Endothelial cell of umbilical vein (primary cell): Measurements from ENCODE around the gene MTARC2. TPM values are rescaled to one million over a fixed set of nuclear protein-coding genes. Genes with fewer than 3 reads are reported as not detected.

ENCODE experiments used
- BruUV-seq: library from RNA; stranded (reverse); fragments of 400-500 nt; replicated peaks from 2 replicates; lab custom pipeline; 2021; lab: Mats Ljungman, UMichigan
- CTCF ChIA-PET: fragments of 300-600, 350-600 bp; sonication (Branson Sonifier 250); formaldehyde crosslinking; loops from one replicate; lab custom pipeline; 2021; ENCODE audit warnings: antibody characterized with exemption, inconsistent platforms; lab: Charles Lee
- POLR2A ChIA-PET: fragments of 300-600, 350-600 bp; sonication (Branson Sonifier 250); formaldehyde crosslinking; loops from one replicate; lab custom pipeline; 2021; ENCODE audit warnings: antibody characterized with exemption, inconsistent platforms; lab: Charles Lee
- DNase-seq: peaks from one replicate; pipeline ENCODE4 v3.0.0-alpha.2; 2011; ENCODE audit warnings: low read depth, low spot score
- FAIRE-seq: peaks from 2 replicates; lab custom pipeline; 2011; peaks lifted over from hg19 to GRCh38; lab: Jason Lieb, UNC
- H2AFZ ChIP-seq: 2 replicates; pipeline ENCODE4 v1.6.0; 2012; ENCODE audit warnings: low read depth, low read length, control low read depth, inconsistent platforms
- H3K27ac ChIP-seq: 2 replicates; pipeline ENCODE4 v1.5.1; 2011; ENCODE audit warnings: low read depth, mild to moderate bottlenecking, control low read depth, low read length, moderate library complexity; ENCODE audit not compliant: insufficient read depth
- H3K27me3 ChIP-seq, 2 experiments: 2 replicates each; pipeline versions ENCODE4 v1.6.0 to v1.6.1; 2011; ENCODE audit warnings: low read length in 2 of 2, mixed read lengths in 1 of 2; ENCODE audit not compliant: control insufficient read depth in 2 of 2, insufficient read depth in 2 of 2
- H3K36me3 ChIP-seq, 2 experiments: 2 replicates in 1 of 2; 3 replicates in 1 of 2; pipeline ENCODE4 v1.5.1; 2011; ENCODE audit warnings: low read length in 2 of 2, mild to moderate bottlenecking in 1 of 2, moderate library complexity in 1 of 2; ENCODE audit not compliant: control insufficient read depth in 2 of 2, insufficient read depth in 2 of 2; ENCODE audit errors: extremely low read depth in 1 of 2
- H3K4me1 ChIP-seq: 3 replicates; pipeline ENCODE4 v1.5.1; 2011; ENCODE audit warnings: mild to moderate bottlenecking, low read length; ENCODE audit not compliant: control insufficient read depth, insufficient read depth; ENCODE audit errors: extremely low read depth
- H3K4me2 ChIP-seq: 2 replicates; pipeline ENCODE4 v1.6.1; 2011; ENCODE audit warnings: low read length, control low read depth, mixed read lengths; ENCODE audit not compliant: insufficient read depth
- H3K4me3 ChIP-seq, 3 experiments: fragments of 200-600 bp in 1 of 3; sonication (generic), shearing (Covaris generic) in 1 of 3; replicated peaks in 1 of 3; 2 replicates each; pipeline ENCODE4 v1.5.1; 2011 to 2016; ENCODE audit warnings: control low read depth in 3 of 3, low read length in 3 of 3, mild to moderate bottlenecking in 2 of 3, inconsistent platforms in 1 of 3, low read depth in 1 of 3, moderate library complexity in 1 of 3; ENCODE audit not compliant: insufficient read depth in 1 of 3
- H3K79me2 ChIP-seq: 2 replicates; pipeline ENCODE4 v1.6.0; 2012; ENCODE audit warnings: low read length, inconsistent platforms; ENCODE audit not compliant: control insufficient read depth, insufficient read depth
- H3K9ac ChIP-seq: replicated peaks from 2 replicates; pipeline ENCODE3; 2011; ENCODE audit warnings: low read length, control low read depth; ENCODE audit not compliant: insufficient read depth; ENCODE audit errors: extremely low read depth
- H3K9me1 ChIP-seq: replicated peaks from 3 replicates; pipeline ENCODE4 v1.6.0; 2011; ENCODE audit warnings: mild to moderate bottlenecking, low read length; ENCODE audit not compliant: control insufficient read depth, insufficient read depth; ENCODE audit errors: extremely low read depth
- H3K9me3 ChIP-seq: replicated peaks from 2 replicates; pipeline ENCODE4 v1.5.1; 2012; ENCODE audit warnings: low read length, inconsistent platforms; ENCODE audit not compliant: control insufficient read depth, insufficient read depth
- H4K20me1 ChIP-seq: replicated peaks from 2 replicates; pipeline ENCODE3; 2011; ENCODE audit warnings: mild to moderate bottlenecking, low read length; ENCODE audit not compliant: control insufficient read depth, insufficient read depth; ENCODE audit errors: extremely low read depth
- GATA2 ChIP-seq: IDR thresholded peaks from 2 replicates; pipeline ENCODE4 v1.7.0; 2011; ENCODE audit warnings: low read depth, mild to moderate bottlenecking, moderate library complexity, mixed read lengths, low read length; ENCODE audit not compliant: insufficient read length, insufficient read depth
- JUN ChIP-seq: IDR thresholded peaks from 2 replicates; pipeline ENCODE4 v1.6.1; 2011; ENCODE audit warnings: borderline replicate concordance, low read depth; ENCODE audit not compliant: insufficient read length, insufficient read depth
- POLR2A ChIP-seq: IDR thresholded peaks from 2 replicates; pipeline ENCODE4 v1.6.1; 2012; ENCODE audit warnings: low read depth, mild to moderate bottlenecking, control low read depth, low read length
- POLR2AphosphoS5 ChIP-seq: IDR thresholded peaks from 2 replicates; pipeline ENCODE4 v1.6.1; 2012; ENCODE audit warnings: low read depth, mild to moderate bottlenecking, control low read depth, low read length, moderate library complexity; ENCODE audit not compliant: insufficient read depth
- dilution Hi-C: fragments of 300-500 bp; cut with MboI; formaldehyde crosslinking; loops from one replicate; pipeline ENCODE4 v1.15.0; 2019; ENCODE audit warnings: low sequenced_read_pairs; ENCODE audit not compliant: extremely low pct_ligation_motif_present
- intact Hi-C: fragments of 100-400 bp; cut with micrococcal nuclease; formaldehyde crosslinking; loops from one replicate; pipeline ENCODE4 v1.10.0; 2022
- polyA plus RNA-seq, 4 experiments: library from polyadenylated mRNA; depleted of rRNA in 3 of 4; stranded (reverse) in 3 of 4; unstranded in 1 of 4; fragments of >200 nt; gene quantifications; 2 replicates each; pipeline versions ENCODE4 v1.2.1 to v1.2.3, GENCODE V29; 2011 to 2012; ENCODE audit warnings: missing spikeins in 1 of 4
- total RNA-seq: library from RNA; stranded (reverse); gene quantifications from 2 replicates; pipeline ENCODE4 v1.2.3, GENCODE V29; 2021
- TF ChIP-seq, protein P1 (sequence below), 2 donors: IDR thresholded peaks; 1 replicate in 1 of 2; 2 replicates in 1 of 2; pipeline ENCODE4 v1.5.1; 2011; ENCODE audit warnings: low read length in 2 of 2, mild to moderate bottlenecking in 2 of 2, moderate library complexity in 2 of 2, control low read depth in 1 of 2, inconsistent platforms in 1 of 2, low read depth in 1 of 2; ENCODE audit not compliant: insufficient read depth in 1 of 2; ENCODE audit errors: extremely low read depth in 1 of 2
- TF ChIP-seq, protein P2 (sequence below): IDR thresholded peaks from 2 replicates; pipeline ENCODE4 v1.6.1; 2011; ENCODE audit not compliant: insufficient read depth, insufficient read length

Gene MTARC2
- total and polyA plus RNA-seq, 2 donors (not counting 3 experiments of a cell fraction or from before 2014, with no cell fraction given) = 9.8 to 14.1 TPM

DNA sequence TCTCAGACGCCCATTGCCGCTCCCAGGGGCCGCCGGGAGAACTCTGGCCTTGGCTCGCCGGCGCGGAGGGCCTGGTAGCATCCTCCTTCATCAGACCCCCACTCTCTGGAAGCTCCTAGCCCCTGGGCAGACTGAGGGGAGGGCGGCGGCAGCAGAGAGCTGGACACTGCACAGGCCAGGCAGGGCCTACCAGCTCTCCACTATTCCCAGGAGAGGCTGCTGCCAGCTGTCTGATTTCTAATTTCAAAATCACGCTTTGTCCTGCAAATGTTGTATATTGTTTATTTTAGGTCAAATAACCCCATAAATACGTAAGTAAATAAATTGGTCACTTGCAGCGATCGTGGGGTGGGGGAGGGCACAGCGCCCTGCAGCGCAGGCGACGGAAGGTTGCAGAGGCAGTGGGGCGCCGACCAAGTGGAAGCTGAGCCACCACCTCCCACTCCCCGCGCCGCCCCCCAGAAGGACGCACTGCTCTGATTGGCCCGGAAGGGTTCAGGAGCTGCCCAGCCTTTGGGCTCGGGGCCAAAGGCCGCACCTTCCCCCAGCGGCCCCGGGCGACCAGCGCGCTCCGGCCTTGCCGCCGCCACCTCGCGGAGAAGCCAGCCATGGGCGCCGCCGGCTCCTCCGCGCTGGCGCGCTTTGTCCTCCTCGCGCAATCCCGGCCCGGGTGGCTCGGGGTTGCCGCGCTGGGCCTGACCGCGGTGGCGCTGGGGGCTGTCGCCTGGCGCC, 38.4 kb downstream of the MTARC2 start, which contains the start of gene MTARC1:
MTARC1 (plus strand) TSS at position 577 of the 732 bp plus-strand sequence; CDS start at position 609, 32 bp downstream.
- POLR2A ChIA-PET = no interaction called here
- no peaks in the 10 kb centered on the region for H3K79me2 ChIP-seq
- H2AFZ ChIP-seq = peak within 1 kb of the TSS; percentile 90
- no TSS peak for BruUV-seq
- peaks cover 12% of the 10 kb centered on the region for H3K4me1 ChIP-seq
- H3K4me2 ChIP-seq = peak within 1 kb of the TSS; percentile 77
- FAIRE-seq = no peak
- H3K4me3 ChIP-seq = peak within 1 kb of the TSS; percentile 19 to 53 (median 38)
- dilution Hi-C loops (no loop called here), intact Hi-C loops (no loop called here)
- no peaks in the 10 kb centered on the region for H3K27me3 ChIP-seq
- H3K9ac ChIP-seq = peak within 1 kb of the TSS; percentile 52
- CTCF ChIA-PET = interaction anchor here (0.9 to 7.3 kb wide), 8 partner anchors 10 to 1679 kb away, joined by 3 to 66 read pairs (median 4); no protein-coding TSS in a partner anchor
- H3K9me3 ChIP-seq = no peaks in the 10 kb centered on the region
- no peaks in the 10 kb centered on the region for H3K9me1 ChIP-seq
- no peaks in the 10 kb centered on the region for H4K20me1 ChIP-seq
- no peak within 1 kb of the TSS for H3K27ac ChIP-seq
- DNase-seq = peak; percentile 39
- TF ChIP-seq, protein P1, sequence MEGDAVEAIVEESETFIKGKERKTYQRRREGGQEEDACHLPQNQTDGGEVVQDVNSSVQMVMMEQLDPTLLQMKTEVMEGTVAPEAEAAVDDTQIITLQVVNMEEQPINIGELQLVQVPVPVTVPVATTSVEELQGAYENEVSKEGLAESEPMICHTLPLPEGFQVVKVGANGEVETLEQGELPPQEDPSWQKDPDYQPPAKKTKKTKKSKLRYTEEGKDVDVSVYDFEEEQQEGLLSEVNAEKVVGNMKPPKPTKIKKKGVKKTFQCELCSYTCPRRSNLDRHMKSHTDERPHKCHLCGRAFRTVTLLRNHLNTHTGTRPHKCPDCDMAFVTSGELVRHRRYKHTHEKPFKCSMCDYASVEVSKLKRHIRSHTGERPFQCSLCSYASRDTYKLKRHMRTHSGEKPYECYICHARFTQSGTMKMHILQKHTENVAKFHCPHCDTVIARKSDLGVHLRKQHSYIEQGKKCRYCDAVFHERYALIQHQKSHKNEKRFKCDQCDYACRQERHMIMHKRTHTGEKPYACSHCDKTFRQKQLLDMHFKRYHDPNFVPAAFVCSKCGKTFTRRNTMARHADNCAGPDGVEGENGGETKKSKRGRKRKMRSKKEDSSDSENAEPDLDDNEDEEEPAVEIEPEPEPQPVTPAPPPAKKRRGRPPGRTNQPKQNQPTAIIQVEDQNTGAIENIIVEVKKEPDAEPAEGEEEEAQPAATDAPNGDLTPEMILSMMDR (IDR thresholded peaks at IDR 0.05; ENCODE audit: extremely low read depth in 1 of 2, insufficient read depth in 1 of 2, low read depth in 1 of 2, low read length in 2 of 2) = peak in 1 of 2 donors; percentile 18
- TF ChIP-seq GATA2 = no peak
- H3K36me3 ChIP-seq = peaks cover 0 to 2% of the 10 kb centered on the region in 2 experiments

GRCh38 chr1:220787069-220787619, 39.0 kb downstream of the MTARC2 start:
- peak overlapping the region; percentile 90 for H2AFZ ChIP-seq
- H3K9ac ChIP-seq = peak overlapping the region; percentile 52
- H3K36me3 ChIP-seq = no peaks in the 10 kb centered on the region
- peak overlapping the region; percentile 19 to 53 (median 38) for H3K4me3 ChIP-seq
- no peak for DNase-seq
- dilution Hi-C loops (no loop called here), intact Hi-C loops (no loop called here)
- no peaks in the 10 kb centered on the region for H4K20me1 ChIP-seq
- H3K4me2 ChIP-seq = peak overlapping the region; percentile 77
- H3K9me3 ChIP-seq = no peaks in the 10 kb centered on the region
- H3K79me2 ChIP-seq = no peaks in the 10 kb centered on the region
- ChIA-PET POLR2A (no interaction called here), CTCF (interaction anchor here (1.0 to 7.3 kb wide), 6 partner anchors 10 to 569 kb away, joined by 3 to 66 read pairs (median 4); no protein-coding TSS in a partner anchor)
- H3K4me1 ChIP-seq = peaks cover 12% of the 10 kb centered on the region
- no peaks in the 10 kb centered on the region for H3K27me3 ChIP-seq
- TF ChIP-seq GATA2 (no peak), POLR2AphosphoS5 (no peak), POLR2A (no peak), JUN (no peak)
- TF ChIP-seq, protein P1 (IDR thresholded peaks at IDR 0.05; ENCODE audit: extremely low read depth in 1 of 2, insufficient read depth in 1 of 2, low read depth in 1 of 2, low read length in 2 of 2) = no peak
- TF ChIP-seq, protein P2, sequence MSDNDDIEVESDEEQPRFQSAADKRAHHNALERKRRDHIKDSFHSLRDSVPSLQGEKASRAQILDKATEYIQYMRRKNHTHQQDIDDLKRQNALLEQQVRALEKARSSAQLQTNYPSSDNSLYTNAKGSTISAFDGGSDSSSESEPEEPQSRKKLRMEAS = no peak
- no TSS peak for BruUV-seq
- no peak for FAIRE-seq
- no peak overlapping the region for H3K27ac ChIP-seq
- H3K9me1 ChIP-seq = no peaks in the 10 kb centered on the region
